ENCODE data around the gene DLL3.
"Not testable (repeated sequence)": the region's sequence is repeated elsewhere in the genome, so short reads cannot be mapped to it uniquely, and the experiment has no call there.

Gene DLL3

DNA sequence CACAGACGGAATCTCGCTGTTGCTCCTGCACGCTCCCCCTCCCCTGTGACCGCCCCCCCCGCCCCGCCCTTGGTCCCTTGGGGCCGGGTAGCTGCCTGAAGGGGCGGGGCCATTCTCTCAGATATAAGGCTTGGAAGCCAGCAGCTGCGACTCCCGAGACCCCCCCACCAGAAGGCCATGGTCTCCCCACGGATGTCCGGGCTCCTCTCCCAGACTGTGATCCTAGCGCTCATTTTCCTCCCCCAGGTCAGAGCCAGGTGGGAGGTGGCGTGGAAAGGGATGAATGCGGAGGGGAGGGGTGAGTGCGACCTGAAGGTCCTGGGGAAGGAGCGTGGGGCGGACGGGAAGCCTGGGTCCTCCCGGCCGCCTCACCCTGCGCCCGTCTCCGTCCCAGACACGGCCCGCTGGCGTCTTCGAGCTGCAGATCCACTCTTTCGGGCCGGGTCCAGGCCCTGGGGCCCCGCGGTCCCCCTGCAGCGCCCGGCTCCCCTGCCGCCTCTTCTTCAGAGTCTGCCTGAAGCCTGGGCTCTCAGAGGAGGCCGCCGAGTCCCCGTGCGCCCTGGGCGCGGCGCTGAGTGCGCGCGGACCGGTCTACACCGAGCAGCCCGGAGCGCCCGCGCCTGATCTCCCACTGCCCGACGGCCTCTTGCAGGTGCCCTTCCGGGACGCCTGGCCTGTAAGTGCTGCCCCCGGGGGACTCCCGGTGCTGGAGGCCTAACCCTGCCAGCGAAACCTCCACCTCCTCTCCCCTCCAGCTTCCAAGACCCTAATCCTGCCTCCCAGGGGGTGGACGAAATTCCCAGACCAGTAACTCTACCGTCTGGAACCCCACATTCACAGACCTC, at the start of gene DLL3:
DLL3 (plus strand) TSS at position 150 of the 845 bp plus-strand sequence; CDS start at position 178, 28 bp downstream.
- DNase-seq: no peak

DNA sequence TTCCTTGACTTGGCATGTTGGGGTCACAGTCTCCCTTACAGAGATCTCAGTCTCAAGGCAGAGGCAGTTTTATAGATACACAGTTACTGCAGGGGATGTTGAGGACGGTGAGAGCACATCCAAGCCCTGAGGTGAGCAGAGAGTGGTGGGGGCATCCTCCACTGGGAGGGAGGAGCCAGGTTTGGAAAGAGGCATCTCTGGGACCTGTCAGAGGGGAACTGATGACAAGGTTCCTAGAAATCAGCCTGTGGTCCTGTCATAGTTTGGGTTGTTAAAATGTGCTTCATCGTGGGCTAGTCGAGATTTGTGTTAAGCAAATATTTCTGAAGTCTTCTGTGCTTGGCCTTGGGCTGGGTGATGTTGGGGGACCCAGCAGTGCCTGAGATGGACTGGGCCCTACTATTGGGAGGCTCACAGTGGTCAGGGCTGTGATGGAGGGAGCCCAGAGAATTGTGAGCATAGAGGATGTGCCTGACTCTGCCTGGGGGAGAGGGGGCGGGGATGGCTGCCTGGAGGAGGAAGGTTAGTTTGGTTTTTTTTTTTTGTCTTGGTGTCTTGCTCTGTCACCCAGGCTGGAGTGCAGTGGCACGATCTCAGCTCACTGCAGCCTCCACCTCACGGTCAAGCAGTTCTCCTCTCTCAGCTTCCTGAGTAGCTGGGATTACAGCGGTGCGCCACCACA, 49.5 kb upstream of the DLL3 start:
- DNase-seq: no peak

DNA sequence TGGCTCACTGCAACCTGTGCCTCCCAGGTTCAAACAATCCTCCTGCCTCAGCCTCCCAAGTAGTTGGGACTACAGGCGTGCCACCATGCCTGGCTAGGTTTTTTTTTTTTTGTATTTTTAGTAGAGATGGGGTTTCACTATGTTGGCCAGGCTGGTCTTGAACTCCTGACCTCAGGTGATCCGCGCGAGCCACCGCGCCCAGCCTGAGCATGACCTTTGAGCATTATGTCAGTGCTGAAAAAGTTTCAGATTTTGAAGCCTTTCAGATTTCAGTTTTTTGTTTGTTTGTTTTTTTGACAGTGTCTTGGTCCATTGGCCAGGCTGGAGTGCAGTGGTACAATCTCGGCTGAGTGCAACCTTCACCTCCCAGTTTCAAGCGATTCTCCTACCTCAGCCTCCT, 47.5 kb upstream of the DLL3 start:
- DNase-seq: not testable (repeated sequence)

GRCh38 chr19:39463403-39463802, 35.3 kb upstream of the DLL3 start:
- DNase-seq: no peak

- DNase-seq: no peak
Measured at GRCh38 chr19:39465956-39466747, 32.6 kb upstream of the DLL3 start.

DNA sequence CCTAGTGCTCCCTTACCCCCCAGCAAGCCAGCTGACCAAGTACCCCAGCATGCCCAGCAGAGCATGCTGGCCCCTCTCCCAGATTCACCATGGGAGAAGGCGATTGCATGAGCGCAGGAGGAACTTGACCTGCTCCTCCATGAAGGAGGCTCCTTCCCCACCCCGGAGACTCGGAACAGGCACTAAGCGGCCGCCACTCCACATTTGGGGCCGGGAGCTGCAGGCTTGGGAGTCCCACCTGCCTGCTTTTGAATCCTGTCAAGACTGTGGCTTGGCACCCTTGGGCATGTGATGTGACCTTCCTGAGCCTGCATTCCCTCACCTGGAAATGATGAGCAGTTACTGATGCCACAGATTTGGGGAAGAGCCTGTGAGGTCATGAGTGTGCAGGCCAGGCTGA, 30.8 kb upstream of the DLL3 start:
- DNase-seq: no peak

DNA sequence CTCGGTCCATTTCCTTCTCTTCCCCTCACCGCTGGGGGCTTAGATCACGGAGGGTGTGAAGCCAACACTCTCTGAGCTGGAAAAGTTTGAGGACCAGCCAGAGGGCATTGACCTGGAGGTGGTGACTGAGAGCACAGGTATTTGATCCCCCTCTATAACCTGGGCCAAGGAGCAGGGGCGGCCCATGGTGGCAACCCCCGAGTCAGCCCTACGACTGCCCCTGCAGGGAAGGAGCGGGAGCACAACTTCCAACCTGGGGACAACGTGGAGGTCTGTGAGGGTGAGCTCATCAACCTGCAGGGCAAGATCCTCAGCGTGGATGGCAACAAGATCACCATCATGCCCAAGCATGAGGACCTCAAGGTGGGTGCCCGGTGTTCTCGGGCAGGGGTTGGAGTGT, 29.7 kb upstream of the DLL3 start:
- DNase-seq: no peak

GRCh38 chr19:39469567-39469966, 29.2 kb upstream of the DLL3 start:
- no peak for DNase-seq

GRCh38 chr19:39470724-39471339, 27.9 kb upstream of the DLL3 start:
- no peak for DNase-seq

DNA sequence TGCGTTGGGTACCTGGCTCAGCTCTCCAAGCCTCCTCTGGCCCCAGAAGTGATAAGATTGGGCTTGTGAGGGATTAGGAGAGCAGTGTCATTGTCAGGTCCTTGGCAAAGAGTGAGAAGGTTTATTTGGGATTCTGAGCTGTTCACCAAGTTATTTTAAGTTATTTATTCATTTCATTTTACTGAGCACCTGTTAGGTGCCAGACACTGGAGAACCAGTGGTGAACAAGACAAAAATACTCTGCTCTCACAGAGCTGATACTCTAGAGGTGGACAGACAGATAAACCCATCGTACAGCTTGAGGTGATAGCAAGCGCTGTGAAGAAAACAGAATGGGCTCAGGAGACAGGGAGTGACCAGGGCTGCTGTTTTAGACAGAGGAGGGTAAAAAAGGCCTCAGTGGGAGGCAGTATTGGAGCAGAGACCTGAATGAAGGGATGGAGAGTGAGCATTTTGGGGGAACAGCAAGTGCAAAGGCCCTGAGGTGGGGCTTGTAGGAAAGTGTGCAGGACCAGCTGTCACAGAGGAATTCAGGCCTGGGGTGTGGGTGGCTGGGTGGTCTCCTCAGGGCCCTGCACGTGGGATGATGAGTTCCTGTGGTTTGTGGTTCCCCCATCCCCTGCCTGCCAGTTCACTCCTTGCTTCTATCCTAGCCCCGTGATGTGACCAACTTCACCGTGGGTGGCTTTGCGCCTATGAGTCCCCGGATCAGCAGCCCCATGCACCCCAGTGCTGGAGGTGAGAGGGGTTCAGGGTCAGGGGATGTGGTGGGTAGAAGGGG, 26.8 kb upstream of the DLL3 start:
- no peak for DNase-seq

GRCh38 chr19:39472746-39473442, 25.9 kb upstream of the DLL3 start:
- DNase-seq: no peak

- no peak for DNase-seq
Measured at GRCh38 chr19:39473443-39473960, 25.2 kb upstream of the DLL3 start.

DNA sequence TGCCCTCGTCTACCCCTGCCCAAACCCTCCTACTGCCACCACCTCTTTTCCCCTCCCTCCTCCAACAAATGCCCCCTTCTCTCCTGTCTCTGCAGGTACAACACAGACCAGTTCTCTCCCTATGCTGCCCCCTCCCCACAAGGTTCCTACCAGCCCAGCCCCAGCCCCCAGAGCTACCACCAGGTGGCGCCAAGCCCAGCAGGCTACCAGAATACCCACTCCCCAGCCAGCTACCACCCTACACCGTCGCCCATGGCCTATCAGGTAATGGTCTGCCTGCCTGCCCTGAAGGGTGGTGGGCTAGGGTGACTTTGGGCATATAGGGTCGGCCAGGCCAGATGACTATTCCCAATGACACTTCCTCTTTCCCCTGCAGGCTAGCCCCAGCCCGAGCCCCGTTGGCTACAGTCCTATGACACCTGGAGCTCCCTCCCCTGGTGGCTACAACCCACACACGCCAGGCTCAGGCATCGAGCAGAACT, 24.6 kb upstream of the DLL3 start:
- DNase-seq: peak; percentile 54

- DNase-seq: no peak
Measured at GRCh38 chr19:39475748-39476147, 23.0 kb upstream of the DLL3 start.

- DNase-seq: not testable (repeated sequence)
Measured at GRCh38 chr19:39479319-39479801, 19.4 kb upstream of the DLL3 start.

GRCh38 chr19:39479916-39480315, 18.8 kb upstream of the DLL3 start:
- DNase-seq: no peak

- peak; percentile 96 for DNase-seq
Measured at GRCh38 chr19:39480337-39481228, 18.2 kb upstream of the DLL3 start, which contains the start of gene TIMM50. TIMM50 (plus strand) TSS chr19:39480838; CDS start chr19:39480854, 16 bp downstream.

- DNase-seq: no peak
Measured at GRCh38 chr19:39481229-39481545, 17.6 kb upstream of the DLL3 start.

DNA sequence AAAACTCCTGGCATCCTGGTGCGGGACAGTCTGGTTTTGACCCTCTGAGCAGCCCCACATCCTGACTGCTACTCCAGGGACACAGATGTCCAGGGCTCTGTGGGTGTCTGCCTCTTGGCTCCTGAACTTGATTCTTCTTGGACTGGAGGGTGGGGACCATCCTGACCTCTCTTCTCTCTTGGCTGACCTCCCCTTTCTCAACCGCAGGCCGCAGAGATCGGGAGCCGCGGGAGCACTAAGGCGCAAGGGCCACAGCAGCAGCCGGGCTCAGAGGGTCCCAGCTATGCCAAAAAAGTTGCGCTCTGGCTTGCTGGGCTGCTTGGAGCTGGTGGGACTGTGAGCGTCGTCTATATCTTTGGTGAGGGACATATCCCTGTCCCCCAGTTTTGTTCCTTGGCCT, 17.1 kb upstream of the DLL3 start:
- DNase-seq: no peak

GRCh38 chr19:39483141-39483540, 15.6 kb upstream of the DLL3 start:
- DNase-seq: no peak
